HL-60 (cell line): ENCODE data around the gene CFTR.

Experiments used
- DNase-seq, 2 experiments: peaks; one replicate each; pipeline ENCODE4 v3.0.0-alpha.2; 2010 to 2020; ENCODE audit warnings: low read depth in 1 of 2, low spot score in 1 of 2
- H3K27ac ChIP-seq: fragments of 250-450 bp; sonication (Bioruptor Pico); replicated peaks from 2 replicates; pipeline ENCODE4 v1.5.1; 2020; ENCODE audit warnings: mild to moderate bottlenecking, moderate library complexity
- H3K27me3 ChIP-seq: fragments of 250-450 bp; sonication (Bioruptor Pico); 2 replicates; pipeline ENCODE4 v1.5.1; 2021; ENCODE audit warnings: mild to moderate bottlenecking, moderate library complexity; ENCODE audit not compliant: insufficient read depth, poor library complexity, severe bottlenecking
- H3K4me3 ChIP-seq: replicated peaks from 2 replicates; pipeline ENCODE4 v1.5.1; 2011; ENCODE audit warnings: mild to moderate bottlenecking, control low read depth, low read length; ENCODE audit not compliant: insufficient read depth
- CTCF ChIP-seq: IDR thresholded peaks from one replicate; pipeline ENCODE4 v1.5.1; 2011; ENCODE audit warnings: low read length, control low read depth, inconsistent platforms; ENCODE audit not compliant: insufficient read depth
- GABPA ChIP-seq: IDR thresholded peaks from 2 replicates; pipeline ENCODE4 v1.6.1; 2012; ENCODE audit warnings: low read depth
- POLR2AphosphoS5 ChIP-seq: IDR thresholded peaks from 2 replicates; pipeline ENCODE4 v1.6.1; 2012; ENCODE audit warnings: low read depth
- REST ChIP-seq: IDR thresholded peaks from 2 replicates; pipeline ENCODE4 v1.6.1; 2012; ENCODE audit warnings: low read depth; ENCODE audit not compliant: insufficient replicate concordance
- SPI1 ChIP-seq: IDR thresholded peaks from 2 replicates; pipeline ENCODE4 v1.6.1; 2012; ENCODE audit warnings: low read depth, mild to moderate bottlenecking, borderline replicate concordance

The CFTR gene

GRCh38 chr7:117605712-117606111, 125.9 kb downstream of the CFTR start:
- Histone ChIP-seq H3K27me3 (no peaks in the 10 kb centered on the region), H3K27ac (no peak overlapping the region), H3K4me3 (no peak overlapping the region)
- no peak for DNase-seq
- no peak for TF ChIP-seq POLR2AphosphoS5
- no peak for TF ChIP-seq GABPA
- TF ChIP-seq SPI1: no peak
- TF ChIP-seq REST: no peak
- no peak for TF ChIP-seq CTCF

GRCh38 chr7:117606132-117606531, 126.3 kb downstream of the CFTR start:
- H3K27me3 ChIP-seq: no peaks in the 10 kb centered on the region
- no peak overlapping the region for H3K4me3 ChIP-seq
- no peak overlapping the region for H3K27ac ChIP-seq
- TF ChIP-seq CTCF: no peak
- no peak for TF ChIP-seq POLR2AphosphoS5
- no peak for TF ChIP-seq SPI1
- TF ChIP-seq GABPA: no peak
- TF ChIP-seq REST: no peak
- DNase-seq: no peak

- TF ChIP-seq POLR2AphosphoS5 (no peak), SPI1 (no peak), REST (no peak), CTCF (no peak), GABPA (no peak)
- no peak for DNase-seq
- Histone ChIP-seq H3K27ac (no peak overlapping the region), H3K27me3 (no peaks in the 10 kb centered on the region), H3K4me3 (no peak overlapping the region)
Observed at GRCh38 chr7:117610396-117610795, 130.6 kb downstream of the CFTR start.
